ENCODE data around the gene TMEM198.

Gene TMEM198

DNA sequence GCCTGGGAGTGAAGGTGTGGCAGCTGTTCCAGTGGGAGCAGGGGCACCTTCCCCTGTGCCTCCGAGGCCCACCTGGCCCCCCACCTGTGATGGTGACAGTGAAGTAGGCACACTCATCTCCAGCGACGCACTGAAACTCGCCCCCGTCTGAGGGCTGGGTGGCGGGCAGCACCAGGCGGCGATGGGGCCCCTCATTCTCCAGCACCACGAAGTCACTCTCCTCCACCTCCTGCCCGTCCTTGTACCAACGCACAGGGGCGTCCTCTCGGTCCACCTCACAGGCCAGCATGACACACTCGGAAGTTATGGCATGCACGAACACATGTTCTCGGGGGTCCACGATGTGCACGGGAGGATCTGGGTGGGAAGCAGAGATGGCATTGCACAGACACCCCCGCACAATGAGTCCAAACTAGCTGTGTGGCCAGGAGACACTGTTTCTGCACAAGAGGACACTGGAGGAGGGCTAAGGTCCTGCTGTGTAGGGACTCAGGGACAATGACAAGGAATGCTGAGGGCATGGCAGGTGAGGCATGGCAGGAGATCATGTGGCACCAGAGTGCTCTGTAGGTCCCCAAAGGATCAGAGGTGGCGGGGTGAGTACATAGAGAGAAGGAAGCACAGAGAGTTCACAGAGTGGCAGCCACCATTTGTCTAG is 19.6 kb downstream of the TMEM198 start:
- DNase-seq (ENCODE audit: low spot score) = no peak

DNA sequence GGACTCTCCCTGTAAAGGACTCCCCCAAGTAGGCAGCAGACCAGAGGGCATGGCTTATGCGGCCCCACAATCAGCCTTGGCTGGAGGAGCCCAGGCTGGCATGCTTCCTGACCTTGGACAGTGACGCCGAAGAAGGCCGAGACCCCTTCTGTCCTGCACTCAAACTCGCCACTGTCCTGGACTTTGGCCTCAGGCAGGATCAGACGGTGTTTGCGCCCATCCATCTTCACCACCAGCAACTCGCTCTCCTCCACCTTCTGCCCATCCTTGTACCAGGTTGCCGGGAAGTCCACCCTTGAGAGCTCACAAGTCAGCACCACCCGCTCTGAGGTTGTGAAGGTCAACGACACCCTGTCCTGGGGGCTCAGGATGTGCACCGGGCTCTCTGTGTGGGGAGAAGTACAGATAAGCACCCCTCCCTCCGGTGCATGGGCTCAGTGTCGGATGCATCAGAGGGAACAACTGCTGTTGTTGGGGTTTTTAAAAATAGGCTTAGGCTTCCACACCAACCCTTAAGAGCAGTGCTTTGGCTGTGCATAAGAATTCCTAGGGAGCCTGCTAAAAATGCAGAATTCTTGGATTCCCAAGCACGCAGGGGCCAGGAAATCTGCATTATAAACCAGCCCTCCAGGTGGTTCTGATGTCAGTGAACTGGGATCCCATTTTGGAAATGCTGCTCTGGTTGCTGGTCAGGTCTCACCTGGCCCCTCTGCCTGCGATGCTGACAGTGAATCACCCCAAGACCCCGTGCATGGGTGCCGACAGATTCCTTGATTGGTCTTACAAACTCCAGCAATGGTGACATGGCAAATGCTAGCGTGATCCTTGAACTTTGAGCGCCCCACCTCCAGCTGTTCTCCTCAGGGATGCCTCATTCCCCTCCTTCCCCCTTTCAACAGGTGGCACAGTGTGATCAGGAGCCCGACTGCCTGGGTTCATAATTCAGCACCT is 21.6 kb downstream of the TMEM198 start:
- DNase-seq (ENCODE audit: low spot score) = no peak

DNA sequence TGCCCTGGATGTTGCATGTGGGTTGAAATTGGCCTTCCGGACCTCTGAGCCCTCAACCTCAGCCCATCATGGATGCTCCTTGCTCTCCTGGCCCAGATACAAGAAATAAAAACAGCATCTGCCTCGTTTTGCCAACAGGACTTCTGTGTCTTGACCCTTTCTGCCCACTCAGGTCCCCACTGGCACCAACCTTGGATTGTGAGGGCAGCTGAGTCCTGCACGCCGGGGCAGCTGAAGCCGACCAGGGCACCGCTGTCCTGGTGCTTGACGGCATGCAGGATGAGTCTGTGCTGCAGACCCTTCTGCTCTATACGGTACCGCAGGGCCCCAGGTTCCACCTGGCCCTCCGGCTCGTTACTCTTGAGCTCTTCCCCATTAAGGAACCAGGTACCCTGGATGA is 22.8 kb downstream of the TMEM198 start:
- DNase-seq (ENCODE audit: low spot score) = no peak

DNA sequence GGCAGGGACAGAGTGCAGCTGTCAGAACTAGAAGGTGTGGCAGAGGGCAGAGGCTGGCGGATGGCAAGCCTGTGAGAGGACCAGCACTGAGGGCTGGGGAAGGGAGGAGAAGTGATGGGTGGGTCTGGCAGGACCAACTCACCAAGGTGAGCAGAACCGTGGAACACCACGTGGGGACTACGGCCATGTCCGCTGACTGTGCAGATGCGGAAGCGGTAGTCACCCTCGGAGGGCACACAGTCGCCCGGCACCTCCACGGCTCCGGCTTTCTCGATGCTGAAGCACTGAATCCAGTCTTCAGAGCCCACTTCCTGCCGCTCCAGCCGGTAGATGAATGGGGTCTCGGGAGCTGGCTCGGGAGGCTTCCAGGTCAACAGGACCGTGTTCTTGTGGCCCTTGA is 23.3 kb downstream of the TMEM198 start:
- DNase-seq (ENCODE audit: low spot score) = no peak

DNA sequence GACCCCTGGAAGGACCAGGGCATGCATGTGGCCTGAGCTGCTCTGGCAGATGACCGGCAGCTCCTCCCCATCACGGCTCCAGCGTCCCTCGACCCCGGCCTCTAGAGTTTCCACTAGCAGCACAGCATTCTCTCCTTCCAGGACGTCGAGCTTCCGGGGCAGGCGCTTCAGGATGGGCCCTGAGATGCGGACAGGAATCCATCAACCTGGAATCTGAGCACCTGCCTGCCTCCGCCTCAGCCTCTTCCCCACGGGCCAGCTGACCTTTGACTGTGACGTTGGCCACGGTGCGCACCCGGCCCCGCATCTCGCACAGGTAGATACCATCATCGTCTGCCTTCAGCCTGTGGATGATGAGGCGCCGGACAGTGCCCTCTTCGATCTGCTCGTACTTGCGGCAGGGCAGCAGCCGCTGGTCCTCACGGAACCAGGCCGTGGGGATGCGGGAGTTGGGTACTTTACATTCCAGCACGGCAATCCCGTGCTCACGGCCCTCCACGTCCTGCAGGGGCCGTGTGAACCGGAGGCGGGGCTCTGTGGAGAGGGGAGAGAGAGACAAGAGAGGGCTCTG is 24.0 kb downstream of the TMEM198 start:
- DNase-seq (ENCODE audit: low spot score) = no peak

DNA sequence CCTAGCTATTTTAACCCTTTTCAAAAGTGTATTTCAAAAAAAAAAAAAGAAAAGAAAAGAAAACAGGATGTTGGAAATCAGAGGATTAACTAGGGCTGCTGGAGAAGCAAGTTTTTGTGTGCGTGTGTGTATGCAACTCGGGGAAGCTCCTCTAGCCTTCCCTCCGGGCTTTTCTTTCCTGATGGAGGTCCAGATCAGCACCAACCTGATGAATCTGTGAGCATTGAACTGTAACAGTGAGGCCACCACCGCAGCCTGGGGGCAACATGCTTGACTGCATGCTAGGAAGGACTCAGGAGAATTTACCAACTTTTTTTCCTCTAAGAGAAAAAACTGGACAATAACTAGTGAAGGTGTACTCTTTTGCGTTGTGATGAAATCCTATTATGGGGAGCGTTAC is 25.2 kb downstream of the TMEM198 start:
- no peak for DNase-seq (ENCODE audit: low spot score)

DNA sequence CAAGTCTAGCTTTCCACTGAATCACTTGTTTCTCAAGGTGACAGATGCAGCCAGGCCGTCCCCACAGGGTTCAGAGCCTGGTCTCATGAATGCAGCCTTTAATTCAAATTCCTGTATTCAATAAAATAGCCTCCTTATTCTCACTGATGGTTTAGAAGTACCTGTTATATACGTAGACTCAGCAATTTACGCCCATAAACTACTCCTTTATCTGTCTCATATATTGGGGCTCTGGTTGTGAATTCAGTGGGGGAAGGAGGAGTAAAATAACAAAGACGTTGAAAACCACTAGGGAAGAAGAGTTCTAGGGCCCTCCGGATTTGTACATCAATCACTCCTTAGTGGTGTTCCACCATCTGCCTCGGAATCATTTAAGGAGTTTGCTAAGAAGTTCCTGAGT is 25.8 kb downstream of the TMEM198 start:
- DNase-seq (ENCODE audit: low spot score) = no peak

DNA sequence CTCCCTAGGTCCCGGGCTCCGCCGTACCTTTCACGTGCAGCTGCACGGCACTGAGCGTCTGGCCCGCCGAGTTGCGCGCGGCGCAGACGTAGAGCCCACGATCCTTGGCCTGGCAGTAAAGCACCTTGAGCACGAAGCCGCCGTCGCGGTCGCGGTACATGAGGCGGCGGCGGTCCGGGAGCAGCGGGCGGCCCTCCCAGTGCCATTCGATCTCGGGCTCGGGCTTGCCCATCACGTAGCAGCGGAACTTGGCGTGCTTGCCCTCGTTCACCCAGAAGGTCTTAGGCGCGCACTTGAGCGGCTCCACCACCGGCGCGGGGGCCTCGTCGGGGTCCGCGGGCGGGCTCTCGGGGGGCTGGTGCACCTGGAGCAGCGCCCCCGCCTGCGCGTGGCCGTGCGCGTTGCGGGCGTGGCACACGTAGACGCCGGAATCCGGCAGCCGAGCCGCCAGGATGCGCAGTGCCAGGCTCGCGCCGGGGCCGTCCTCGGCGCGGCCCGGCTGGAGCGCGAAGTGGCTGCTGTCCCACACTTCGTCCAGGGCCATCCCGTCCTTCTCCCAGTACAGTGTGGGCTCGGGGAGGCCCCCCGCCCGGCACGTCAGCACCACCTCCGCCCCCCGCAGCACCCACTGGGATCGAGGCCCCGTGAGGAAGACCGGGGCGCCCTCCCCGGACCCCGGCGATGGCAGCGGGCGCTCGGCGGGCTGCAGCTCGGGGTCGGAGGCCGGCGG is 26.5 kb downstream of the TMEM198 start:
- no peak for DNase-seq (ENCODE audit: low spot score)

DNA sequence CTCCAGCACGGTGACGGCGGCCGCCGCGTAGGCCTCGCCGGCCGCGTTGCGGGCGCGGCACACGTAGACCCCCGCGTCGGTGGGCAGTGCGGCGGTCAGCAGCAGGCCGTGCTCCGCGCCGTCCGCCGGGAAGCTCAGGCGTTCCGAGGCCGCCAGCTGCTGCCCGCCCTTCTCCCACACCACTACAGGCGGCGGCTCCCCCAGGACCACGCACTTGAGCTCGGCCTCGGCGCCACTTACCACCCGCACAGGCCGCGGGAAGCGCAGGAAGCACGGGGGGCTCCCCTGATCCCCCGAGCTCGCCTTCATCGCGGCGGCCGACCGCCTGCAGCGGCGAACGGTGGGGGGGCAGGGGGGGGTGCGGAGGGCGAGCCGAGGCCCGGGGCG is 27.1 kb downstream of the TMEM198 start:
- DNase-seq (ENCODE audit: low spot score) = no peak

DNA sequence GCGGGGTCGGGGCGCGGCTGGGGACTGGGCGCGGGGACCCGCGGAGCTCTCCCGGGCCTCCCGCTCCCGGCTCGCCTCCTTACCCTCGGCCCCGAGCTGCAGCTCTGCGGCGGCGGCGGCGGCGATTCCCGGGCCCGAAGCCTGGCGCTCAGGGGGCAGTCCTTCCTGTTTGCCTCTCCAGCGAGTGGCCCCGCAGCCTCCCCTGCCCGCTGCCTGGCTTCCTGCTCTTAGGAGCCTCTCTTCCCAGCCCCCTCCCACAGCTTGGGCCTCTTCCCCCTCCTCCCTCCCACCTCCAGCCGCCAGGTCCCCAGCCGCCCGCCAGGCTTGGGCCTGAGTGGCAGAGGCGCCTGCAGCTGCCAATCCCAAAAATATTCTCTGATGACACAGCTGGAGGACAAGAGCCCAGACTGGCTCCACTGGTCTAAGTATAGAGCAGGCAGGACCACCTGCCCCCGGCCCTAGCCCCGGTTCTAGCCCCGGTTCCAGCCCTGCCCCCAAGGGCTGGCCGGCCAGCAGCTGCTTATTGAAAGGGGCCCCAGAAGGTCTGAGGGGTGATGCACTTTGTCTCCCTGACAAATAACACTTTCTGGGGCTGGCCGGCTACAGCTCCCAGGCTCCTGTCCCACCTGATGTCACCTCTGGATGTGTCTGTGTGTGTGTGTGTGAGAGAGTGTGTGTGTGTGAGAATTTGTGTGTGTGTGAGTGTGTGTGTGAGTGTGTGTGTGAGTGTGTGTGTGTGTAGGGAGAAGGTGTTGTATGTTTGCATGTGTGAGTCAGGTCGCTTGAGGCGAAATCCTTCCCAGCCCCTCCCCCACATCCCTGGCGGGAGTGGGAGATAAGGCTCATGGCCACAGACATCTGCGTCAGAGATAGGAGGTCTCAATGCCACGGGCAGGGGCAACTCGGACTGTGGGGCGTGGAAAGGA is 27.7 kb downstream of the TMEM198 start, which contains the start of gene OBSL1:
Gene OBSL1 (minus strand): TSS at position 229 of the 926 bp plus-strand sequence. CDS start 307 bp downstream, outside the sequence.
- DNase-seq (ENCODE audit: low spot score) = peak; percentile 88

DNA sequence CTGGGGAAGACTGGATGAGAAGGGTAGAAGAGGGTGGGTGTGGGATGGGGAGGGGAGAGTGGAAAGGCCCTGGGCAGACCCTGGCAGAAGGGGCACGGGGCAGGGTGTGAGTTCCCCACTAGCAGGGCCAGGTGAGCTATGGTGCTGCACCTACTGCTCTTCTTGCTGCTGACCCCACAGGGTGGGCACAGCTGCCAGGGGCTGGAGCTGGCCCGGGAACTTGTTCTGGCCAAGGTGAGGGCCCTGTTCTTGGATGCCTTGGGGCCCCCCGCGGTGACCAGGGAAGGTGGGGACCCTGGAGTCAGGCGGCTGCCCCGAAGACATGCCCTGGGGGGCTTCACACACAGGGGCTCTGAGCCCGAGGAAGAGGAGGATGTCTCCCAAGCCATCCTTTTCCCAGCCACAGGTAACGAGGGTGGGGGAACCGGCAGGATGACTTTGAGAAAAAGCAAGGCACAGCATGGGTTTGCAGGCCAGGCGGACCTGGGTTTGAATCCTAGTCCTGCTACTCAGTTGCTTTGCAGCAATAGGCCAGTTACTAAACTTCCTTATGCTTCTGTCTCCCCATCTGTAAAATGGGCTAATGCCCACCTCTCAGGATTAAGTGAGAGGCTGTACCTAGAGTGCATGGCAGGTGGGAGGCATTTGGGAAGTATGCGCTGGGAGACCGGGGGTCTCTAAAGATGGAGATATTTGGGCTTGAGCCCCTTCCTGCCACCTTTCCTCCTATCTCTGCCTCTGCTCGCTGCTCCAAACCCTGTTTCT is 28.6 kb downstream of the TMEM198 start, which contains the start of gene INHA:
Gene INHA (plus strand): TSS at position 74 of the 765 bp plus-strand sequence. CDS start 65 bp downstream, at position 139.
- no peak for DNase-seq (ENCODE audit: low spot score)

DNA sequence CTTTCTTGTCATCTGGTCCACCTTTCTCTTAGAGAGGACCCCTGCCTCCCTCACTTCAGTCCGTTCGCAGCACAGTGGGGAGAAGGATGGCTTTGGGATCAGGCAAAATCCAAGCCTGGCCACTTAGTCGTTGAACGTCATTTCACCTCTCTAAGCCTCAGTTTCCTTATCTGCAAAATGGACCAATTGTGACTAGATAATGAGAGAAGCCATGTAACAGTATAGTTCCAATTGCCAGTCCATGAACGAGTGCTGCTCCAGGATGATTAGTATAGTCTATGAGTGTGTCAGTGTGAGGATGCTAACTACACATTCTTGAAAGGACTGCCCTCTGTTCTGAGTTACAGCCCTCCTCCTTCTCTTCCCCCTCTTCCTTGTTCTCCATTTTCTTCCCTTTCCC is 29.3 kb downstream of the TMEM198 start:
- no peak for DNase-seq (ENCODE audit: low spot score)

DNA sequence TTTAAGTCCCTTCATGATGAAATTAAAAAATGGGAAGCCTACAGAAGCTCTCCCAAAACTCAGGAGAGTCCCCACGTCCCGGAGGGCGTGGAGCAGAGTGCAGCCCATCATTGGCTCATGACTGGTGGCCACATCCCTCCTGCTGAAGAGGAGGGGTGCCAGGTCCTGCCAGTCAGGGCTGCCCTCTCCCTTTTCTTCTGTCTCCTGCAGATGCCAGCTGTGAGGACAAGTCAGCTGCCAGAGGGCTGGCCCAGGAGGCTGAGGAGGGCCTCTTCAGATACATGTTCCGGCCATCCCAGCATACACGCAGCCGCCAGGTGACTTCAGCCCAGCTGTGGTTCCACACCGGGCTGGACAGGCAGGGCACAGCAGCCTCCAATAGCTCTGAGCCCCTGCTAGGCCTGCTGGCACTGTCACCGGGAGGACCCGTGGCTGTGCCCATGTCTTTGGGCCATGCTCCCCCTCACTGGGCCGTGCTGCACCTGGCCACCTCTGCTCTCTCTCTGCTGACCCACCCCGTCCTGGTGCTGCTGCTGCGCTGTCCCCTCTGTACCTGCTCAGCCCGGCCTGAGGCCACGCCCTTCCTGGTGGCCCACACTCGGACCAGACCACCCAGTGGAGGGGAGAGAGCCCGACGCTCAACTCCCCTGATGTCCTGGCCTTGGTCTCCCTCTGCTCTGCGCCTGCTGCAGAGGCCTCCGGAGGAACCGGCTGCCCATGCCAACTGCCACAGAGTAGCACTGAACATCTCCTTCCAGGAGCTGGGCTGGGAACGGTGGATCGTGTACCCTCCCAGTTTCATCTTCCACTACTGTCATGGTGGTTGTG is 30.9 kb downstream of the TMEM198 start:
- no peak for DNase-seq (ENCODE audit: low spot score)

DNA sequence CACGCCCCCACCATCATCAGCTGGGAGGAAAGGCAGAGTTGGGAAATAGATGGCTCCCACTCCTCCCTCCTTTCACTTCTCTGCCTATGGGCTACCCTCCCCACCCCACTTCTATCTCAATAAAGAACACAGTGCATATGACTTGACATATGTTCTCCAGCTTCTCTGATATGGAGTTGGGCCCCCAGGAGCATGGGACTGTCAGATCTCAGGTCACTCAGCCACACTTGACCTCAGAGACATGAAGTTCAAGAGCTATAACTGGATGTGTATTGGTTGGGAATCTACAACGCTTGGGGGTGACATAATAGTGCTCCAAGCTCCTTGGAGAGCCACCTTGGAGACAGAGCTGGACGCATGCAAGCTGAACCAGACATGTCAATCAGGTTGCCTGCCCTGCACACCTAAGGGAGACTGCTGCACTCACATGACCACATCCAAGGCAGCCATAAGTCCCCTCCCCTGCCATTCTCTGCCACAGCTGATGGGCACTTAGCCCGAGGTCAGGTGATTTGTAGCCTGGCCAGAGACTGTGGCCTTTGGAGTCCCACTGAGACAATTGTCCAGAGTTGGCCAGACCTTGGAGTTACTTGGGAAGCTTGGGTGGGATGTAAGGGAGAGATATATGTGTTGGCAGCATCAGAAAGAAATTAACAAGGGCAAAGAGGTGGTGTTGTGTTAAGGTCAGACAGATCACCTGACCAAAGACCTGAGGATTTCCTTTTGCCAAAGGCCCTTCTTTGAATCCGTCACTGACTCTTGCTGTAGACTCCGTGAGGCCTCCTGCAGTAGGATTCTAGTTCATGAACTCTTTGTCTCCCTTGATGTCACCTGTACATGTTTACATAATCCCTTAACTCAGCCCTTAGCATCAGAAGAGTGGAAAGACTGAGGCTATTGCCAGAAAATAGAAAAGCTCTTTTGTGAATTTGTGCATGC is 32.0 kb downstream of the TMEM198 start:
- no peak for DNase-seq (ENCODE audit: low spot score)

DNA sequence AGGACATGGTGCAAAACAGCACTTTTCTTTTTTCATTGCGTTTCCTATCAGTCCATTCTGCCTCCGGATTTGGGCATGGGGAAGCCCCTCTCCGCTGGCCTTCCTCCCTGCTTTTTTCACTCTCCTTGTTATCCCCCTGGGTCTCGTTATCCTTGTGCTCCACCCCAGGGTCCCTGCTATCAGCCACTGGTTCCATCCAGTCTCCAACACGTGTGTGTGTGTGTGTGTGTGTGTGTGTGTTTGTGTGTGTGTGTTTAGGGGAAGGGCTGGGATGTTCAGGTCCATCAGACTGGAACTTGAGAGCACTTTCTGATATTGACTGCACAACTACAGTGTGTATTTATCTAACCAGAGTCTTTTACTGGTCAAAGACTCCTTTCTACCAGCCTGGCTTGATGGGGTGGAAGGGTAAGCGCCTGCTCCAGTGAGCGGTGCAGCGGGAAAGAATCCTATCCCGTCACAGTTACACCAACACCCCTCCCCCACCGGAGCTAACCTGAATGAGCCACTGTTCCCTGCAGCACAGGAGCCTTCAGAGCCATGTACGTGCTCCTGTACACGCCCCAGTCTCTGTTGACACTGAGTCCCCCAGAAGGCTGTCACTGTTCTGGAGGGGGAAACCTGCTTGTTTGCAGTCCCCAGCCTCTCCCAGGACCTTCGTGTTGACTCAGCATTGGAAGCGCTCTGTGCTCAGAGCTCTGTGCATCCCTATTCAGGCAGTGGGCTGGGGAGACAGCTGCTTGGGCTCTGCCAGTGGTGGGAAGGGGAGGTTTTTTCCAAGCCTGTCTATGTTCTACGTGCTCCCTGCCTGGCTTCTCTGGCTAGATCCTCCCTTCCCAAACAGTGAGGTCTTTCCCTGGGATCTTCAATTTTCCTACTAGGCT is 32.9 kb downstream of the TMEM198 start:
- no peak for DNase-seq (ENCODE audit: low spot score)

DNA sequence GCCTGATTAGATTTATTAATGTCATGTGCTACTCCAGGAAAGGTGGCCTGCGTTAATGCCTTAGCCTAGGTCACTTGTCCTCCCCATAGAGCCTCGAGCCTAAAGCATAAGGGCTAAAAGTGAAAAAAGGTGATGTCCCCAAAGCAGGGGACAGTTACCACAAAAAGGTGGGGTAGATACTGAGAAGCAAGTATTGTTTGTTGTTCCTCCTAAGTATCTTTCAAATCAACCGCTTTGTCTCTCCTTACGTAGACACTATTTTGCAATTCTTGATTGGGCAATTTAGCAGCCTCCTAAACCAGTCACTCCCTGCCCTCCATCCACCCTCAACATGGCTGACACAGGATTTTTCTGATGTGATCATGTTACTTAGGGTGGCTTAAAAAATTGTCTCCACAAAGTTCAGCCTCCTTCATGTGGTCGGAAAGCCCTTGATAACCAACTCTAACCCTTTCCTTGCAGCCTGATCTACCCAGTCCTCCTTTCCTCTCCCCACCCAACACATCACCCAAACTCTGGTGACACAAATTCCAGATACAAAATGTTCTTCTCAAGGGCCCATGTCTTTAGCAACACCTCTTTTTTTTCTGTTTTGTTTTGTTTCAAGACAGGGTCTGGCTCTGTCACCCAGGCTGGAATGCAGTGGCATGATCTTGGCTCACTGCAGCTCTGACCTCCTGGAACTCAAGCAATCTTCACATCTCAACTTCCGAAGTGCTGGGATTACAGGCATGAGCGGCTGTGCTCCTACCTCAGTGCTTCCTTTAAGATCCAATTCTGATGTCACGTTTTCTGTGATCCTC is 35.2 kb downstream of the TMEM198 start:
- DNase-seq (ENCODE audit: low spot score) = no peak

Data from left forelimb (tissue), 1 donor.